NCI-H2029 (cell line): ENCODE results near the gene KCNK4.
"Not testable (repeated sequence)": the region's sequence is repeated elsewhere in the genome, so short reads cannot be mapped to it uniquely, and the experiment has no call there.

Source experiments
- DNase-seq: peaks from one replicate; lab custom pipeline; 2025; lab: John Stamatoyannopoulos, UW

The KCNK4 gene

DNA sequence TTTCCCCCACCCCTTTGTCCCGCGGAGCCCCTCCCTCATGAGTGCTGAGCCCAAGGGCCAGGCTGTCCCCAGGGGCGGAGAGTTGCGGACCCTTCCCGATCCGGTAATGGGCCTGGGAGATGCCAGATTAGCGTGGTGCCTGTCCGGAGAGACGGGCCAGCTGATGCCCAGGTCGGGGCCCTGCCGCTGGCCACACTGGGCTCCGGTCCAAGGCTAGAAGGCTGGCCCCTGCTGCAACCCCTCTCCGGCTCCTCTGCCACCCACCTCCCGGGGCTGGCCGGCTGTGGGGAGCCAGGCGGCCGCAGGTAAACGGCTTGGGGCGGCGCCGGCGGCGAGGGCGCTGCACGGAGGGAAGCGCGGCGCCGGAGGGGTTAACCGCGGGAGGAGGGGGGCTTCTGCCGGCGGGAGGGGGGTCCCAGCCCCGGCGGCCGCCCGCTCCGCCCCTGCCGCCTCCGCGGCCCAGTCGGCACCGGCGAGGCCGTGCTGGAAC, at the start of gene KCNK4:
Gene KCNK4 (plus strand): TSS at position 41 of the 490 bp plus-strand sequence. CDS start 1,717 bp downstream, outside the sequence.
- DNase-seq: no peak

DNA sequence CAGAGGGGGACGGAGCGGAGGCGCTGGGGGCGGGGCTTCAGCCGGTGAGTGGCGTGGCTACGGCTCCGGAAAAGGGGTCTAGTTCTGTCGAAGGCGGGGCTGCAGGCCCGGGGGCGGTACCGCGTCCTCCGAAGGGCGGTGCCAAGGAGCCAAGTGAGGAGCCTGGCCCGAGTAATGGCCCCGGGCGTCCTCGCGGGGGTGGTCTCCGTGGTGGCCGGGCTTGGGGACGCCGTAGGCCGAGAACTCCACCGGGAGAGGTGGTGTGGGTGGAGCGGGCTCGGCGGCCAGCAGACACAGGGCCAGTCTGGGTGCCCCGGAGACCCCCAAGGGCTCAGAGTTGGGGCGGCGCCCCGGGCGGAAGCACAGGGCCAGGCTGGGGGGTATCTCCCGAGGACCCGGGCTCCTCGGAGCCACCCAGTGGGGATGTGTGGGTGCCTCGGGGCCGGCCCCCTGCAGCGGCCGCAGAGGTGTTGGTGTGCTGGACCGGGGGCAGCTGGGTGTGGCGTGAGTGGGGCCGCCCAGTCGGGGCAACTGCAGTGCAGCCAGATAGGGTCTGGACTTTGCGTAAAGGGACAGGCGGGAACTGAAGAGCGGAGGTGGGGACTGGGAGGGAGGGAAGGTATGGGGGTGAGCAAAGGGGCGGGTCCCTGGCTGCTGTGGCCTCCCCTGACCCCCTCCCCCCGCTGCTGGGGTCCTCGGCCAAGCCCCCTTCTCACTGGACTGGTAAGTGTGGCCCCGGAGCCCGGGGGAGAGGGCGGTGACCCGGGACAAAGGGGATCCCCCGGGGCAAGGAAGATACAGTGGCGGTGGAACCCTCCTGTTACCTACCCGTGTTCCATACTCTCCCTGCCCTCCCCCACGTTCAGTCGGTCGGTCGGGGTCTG, 49.4 kb upstream of the KCNK4 start:
- DNase-seq: no peak

DNA sequence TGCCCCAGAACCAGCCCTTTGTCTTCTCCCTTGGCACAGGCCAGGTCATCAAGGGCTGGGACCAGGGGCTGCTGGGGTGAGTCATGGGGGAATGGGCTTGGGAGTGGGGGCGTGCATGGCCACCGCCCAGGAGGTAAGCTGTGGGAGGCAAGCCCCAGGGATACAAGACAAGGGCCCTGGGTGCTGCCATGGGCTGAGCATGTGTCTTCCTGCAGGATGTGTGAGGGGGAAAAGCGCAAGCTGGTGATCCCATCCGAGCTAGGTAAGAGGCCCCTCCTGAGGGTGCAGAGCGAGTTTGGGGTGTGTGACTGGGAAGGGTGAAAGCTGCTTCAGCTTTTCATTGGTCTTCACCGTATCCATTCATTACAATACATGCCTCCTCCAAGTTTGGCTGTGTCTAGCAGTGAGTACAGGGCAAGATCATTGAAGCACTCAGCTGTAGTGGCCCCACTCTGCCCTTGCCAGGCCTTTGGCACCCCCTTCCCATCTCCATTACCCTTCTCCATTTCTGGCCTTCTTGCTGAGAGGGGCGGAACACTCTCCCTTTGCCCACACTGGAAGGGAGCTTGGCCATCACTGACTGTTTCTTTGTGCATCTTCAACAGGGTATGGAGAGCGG, 47.8 kb upstream of the KCNK4 start:
- DNase-seq: no peak

DNA sequence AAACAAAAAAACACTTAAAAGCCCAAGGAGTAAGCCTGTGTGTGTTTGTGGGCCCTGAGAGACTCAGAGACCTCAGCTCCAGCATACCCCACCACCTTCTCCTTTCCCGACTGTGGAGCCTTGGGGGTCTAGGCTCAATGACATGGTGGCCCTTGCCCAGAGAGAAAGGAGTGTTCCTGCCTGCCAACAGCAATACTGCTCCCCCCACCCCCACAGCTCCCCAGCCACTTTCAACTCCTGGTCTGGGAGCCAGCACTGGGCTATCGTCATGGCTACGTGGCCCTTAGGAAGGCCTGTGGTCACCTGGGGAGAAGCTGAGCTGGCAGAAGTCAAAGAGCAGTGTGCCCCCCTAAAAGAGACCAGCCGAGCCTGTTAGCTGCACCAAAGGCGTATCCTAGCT, 47.0 kb upstream of the KCNK4 start:
- DNase-seq: no peak

DNA sequence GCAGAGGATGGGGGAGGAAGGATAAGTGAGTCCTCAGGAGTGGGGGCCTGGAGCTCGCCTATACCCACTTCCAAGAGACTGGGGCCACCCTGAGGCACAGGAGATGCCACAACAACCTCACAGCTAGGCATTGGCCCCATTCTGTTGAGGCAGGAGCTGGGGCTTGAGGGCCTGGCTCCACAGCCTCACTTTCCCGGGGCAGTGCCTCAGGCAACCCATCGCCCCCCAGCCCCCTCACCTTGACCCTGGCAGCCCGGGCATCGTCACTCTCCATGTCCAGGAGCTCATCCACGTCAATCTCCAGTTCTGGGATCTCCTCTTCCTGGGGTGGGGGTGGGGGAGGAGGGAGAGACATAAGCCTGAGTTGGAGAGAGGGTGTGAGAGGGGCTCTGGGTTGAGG, 46.1 kb upstream of the KCNK4 start:
- no peak for DNase-seq

DNA sequence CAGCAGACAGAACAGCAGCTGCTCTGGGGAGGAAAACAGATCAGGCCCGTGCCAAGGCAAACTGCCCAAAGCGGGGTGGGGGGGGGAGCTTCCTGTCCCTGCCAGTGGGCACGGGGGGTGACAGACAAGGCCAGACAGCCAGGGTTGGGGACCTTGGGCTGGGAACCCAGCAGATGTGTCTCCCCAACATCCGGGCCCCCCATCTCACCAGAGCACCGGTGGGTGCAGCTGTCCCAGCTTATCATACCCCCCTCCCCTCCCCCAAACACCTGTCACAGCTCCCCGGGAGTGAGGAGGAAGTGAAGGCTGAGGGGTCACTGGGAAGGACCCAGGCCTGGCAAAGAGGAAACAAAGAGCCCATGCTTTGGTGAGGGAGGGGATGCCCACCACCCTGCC, 45.7 kb upstream of the KCNK4 start:
- DNase-seq: peak; percentile 61

DNA sequence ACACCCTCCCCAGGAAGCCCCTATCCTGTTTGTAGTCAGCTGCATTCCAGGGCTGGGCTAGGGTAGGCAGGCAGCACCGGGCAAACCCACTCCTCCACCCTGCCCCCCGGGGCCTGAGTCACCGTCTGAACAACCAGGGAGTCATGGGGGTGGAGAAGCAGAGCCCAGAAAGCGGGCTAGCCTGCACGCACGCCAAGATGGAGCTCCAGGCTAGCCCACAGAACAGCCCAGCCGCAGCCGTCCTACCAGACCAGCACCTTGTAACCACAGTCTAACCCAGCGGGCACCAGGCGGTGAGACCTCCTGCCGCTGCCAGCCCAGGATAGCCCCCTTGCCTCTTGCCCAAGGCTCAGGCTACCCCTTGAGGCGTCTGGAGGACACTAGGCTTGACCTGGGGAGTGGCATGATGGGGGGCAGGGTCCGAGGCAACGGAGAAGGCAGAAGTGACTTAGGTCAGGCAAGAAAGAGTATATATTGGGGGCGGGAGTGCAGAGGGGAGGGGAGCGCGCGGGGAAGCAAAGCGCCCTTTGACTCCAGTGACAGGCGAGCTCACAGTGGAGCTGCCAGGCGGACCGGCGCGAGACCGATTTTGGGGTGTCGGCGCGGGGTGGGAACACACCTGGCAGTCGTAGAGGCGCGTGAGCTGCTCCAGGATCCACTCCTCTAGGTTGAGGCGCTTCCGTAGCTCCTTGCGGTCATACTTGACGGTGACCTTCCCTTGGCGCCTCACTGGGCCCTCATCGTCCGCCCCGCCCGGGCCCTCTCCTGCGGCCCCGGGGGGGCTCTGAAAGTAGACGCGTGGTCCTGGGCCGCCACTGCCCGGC, 45.1 kb upstream of the KCNK4 start:
- DNase-seq: peak; percentile 68

DNA sequence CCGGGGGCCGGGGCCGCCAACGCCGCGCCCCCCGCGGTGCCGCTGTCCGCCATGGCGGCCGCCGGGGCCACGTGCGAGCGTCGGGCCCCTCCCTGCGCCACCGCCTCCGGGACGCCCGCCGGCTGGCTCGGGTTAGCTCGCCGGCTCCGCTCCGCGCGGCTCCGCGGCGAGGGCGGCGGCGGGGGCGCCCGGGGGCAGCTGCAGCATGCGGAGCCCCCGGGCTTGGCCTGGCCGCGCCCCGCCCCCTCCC, 44.6 kb upstream of the KCNK4 start:
- not testable (repeated sequence) for DNase-seq

DNA sequence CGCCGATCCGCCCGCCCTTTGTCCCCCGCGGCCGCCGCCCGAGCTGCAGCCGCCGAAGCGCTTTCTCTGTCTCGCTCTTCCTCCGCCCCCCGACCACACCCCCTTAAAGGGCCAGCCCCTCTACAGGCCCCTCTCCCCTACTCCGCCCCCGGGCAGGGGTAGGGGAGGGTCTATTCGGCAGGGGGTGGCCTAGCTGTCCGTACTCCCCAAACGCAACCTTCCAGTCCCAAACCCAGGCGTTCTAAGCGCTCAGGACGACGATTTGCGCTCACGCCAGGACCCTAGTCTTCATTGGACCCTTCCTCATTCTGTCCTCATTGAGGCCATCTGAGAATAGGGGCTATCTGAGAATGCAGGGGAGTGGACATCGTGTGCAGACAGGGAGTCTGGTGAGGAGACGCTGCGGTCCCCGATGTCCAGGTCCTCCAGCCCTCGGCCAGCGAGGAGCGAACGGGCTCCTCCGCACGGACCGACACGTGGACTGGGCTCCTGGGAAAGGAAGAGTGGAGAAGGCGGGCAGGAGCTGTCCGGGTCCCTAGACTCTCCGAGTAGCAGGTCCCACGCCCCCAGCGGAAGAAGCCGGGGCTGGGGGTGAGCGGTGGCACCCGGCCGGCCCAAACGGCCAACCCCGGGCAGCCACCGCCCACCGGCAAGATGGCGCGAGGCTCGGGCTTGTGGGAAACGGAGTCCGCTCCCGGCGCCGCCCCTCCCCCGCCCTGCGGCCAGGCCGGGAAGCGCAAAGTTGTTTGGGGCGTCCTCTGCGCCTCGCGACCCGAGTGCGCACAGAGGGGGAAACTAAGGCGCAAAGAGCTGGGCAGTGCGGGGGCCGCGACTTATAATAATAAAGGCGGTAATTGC, 44.0 kb upstream of the KCNK4 start, which contains the start of gene PPP1R14B:
Gene PPP1R14B (minus strand): TSS at position 73 of the 858 bp plus-strand sequence. CDS start 270 bp downstream, outside the sequence.
- DNase-seq: peak; percentile 83

DNA sequence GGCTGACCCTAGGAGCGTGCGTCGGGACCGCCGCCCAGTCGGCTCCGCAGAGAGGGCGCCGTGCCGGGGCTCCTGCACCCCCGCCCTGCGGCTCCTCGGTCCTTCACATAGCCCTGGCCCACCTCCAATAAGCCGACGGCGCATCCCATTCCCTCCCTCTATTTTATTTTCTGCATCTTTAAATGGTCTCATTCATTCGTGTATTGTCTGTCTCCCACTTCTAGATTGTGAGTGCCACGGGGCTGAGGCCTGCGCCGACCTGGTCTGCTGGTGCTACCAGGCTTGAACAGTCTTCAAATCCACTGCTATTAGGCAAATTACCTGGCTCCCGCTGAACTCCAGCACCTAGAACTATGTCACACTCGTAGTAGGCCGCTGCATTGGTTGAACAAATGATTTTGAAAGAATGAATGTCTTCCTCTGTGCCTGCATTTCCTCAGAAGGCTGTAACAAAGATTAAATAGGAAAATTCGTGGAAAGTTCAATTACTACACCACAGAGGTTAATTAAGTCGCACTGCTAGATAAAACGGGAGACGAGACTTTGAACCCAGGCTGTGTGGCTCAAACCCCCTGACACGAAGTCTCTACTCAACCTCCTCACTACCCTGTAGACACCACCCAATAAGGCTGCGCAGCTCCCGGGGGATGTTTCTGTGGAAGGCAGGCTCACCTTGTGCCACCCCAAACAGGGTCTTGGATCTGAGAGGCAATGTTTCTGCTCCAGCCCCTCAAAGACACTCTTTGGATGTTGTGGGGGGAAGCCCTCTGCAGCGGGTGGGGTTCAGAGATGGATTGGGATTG, 43.2 kb upstream of the KCNK4 start:
- DNase-seq: no peak

DNA sequence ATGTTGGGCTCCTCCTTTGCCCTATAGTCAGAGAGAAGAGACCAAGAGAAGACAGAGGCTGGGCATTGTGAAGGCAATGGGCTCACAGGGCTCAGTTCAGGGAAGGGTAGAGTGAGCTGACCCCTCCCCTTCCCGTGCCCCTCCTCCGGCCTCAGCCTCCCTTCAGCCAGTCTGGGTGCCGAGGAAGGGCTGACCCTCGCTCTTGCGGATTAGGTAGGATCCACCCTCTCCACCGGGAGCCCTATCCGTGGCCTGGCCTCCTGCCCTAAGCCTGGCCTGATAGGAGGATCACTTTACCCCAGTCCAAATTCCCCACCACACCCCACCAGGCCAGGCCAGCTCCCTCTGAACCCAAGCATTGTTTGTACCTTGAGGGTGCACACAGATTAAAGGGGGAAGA, 42.5 kb upstream of the KCNK4 start:
- DNase-seq: no peak

DNA sequence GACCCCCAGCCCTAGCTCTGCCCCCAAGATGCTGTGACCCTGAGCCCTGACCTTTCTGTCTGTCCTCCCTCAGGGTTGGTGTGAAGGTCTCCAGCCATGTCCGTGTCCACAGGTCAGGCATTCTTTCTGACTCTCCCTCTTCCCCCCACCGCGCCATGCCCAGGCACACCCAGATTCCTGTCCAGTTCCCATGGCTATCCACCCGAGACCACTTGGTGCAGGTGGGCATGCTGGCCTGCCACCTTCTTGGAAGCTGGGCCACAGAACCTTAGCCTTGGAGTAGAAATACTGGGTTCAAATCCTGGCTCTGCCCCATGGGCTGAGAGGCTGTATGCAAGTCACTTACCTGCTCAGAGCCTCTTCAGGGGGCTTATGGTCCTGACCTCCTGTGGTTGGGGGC, 42.1 kb upstream of the KCNK4 start:
- no peak for DNase-seq

DNA sequence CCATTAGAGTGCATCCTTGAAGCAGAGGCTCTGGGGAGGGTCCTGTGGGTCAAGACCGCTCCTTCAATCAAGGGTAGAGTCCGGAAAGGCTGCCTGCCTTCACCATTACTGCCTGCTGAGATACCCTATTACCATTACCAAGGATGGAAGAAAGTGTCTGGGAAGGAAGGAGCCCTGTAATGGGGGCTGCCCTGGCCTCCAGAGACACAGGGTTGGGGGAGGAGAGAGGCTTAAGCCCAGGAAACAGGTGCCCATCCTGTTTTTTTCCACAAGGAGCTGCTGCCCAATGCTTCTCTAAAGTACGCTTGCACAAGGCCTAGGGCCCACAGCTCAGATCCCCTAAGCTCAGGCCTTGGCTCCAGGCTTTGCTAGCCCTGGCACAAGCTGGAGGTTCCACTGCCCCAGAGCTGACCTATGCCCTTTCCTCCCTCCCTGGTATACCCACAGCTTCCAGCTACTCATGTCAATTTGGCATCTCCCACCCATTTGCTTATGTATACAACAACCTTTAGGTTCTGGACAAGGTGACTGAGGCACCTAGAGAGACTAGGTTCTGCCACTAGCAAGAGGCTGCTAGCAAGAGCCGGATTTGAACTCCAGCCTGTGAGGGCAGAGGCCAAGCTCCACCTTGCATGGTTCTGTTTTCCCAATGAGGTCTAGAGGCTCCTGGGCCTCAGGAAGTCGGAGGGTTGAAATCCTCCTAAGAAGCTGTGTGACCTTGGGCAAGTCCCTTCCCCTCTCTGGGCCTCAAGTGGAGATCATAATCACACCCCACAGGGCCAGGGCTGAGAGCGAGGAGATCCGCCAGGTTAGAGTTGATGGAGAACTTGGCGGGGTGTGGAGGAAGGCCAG, 41.3 kb upstream of the KCNK4 start:
- DNase-seq: no peak

DNA sequence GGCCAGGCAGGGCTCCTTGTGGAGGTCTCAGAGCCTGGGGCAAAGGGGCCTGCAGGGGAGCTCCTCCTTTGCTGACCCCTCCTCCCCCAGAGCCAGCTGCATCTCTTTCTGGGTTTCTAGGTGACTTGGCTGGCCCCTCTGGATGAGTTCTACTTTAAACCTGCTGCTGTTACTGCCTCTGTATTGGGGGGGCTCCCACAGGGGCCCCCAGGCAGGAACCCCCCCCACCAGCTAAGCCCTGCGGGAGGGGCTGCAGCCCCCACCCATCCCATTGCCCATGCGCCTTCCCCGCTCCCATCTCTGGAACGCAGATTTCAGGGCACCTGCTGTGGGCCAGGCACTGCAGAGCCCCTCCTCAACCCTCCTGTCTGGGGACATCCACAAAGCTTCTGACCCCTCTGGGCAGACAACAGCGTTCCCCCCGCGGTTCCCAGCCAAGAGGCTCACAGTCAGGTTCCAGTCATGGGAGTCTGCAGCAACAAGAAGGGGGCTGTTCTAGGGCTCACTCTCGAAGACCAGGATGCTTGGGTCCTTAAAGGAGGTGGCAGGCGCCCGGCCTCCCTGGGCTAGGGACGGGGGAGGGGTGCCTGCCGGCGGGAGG, 40.6 kb upstream of the KCNK4 start:
- no peak for DNase-seq

DNA sequence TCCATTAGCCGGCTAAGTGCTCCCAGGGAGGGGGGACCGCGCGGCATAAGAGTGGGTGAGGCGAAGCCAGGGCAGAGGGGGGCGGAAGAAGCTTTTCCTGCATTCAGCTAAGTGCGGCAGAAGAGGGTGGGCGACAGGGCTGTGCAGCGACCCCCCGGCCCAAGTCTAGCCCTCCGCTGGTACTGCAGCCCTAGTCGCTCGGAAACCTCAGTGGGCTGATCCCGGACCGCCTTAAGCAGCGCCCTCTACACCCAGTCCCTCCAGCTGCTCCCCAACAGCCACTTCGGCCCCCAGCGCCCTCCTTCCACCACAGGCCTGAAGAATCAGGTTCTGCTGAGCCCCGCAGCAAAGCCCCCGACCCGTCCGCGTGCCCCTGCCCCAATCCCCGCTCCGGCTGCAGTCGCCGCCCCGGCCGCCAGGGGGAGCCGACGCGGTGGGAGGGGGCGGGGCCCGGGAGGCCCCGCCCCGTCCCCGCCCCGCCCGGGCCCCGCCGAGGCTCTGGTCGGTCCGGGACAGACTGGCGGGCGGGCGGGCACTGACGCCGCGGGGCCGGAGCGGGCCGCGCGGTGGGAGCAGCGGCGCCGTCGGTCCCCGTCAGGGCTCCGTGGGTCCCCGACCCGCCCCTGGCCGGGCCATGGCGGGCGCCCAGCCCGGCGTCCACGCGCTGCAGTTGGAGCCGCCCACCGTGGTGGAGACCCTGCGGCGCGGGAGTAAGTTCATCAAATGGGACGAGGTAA, 39.9 kb upstream of the KCNK4 start, which contains the start of gene PLCB3:
Gene PLCB3 (plus strand): TSS at position 515 of the 737 bp plus-strand sequence. CDS start 120 bp downstream, at position 635.
- no peak for DNase-seq

DNA sequence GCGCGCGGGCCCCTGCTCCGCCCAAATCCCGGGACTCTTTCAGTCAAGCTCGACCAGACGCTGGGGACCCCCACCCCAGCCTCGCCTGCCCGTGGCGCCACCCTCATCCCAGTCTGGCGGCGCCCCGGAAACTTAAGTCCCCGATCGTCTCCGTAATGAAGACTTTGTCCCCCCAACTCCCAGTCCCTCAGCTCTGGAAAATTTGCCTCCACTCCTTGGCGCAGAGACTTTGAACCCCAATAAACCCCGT, 39.4 kb upstream of the KCNK4 start:
- no peak for DNase-seq

DNA sequence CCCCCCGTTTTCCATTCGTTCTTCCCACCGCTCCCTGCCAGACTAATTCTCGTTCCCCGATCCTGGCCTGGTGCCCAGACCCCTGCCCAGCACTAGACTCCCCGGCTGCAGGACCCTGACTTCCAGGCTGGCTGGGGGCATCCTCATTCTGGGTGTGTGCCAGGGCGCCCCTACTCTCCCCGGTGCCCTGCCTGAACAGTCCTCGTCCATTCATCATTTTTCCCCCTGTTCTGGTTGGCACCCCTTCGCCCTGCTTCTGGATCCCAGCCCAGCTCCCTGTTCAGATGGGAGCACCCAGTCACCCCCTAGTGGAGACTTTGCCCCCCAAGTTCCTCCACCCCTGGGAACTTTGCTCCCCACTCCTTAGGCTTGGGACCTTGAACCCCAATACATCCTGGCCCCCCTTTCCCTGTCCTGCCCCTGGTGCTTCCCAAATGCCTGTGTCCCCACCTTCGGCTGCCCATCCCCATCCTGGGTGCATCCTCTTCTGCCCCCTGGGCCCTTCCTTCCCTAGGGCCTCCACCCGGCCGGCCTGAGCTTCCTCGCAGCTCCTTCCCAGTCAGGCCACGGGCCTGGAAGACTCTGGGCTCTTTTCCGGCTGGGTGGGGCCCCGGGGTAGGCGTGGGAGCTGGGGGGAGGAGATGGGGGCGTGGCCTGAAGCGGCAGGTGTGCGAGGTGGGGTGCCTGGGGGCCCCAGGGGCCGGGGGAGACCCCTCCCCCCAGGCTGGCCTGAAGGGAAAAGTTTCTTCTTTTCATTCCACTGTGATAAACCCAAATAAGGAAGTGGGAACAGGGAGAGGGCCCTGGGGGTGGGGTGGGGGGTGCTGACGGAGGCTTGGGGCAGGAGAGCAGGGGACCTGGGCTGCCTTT, 38.9 kb upstream of the KCNK4 start:
- no peak for DNase-seq

DNA sequence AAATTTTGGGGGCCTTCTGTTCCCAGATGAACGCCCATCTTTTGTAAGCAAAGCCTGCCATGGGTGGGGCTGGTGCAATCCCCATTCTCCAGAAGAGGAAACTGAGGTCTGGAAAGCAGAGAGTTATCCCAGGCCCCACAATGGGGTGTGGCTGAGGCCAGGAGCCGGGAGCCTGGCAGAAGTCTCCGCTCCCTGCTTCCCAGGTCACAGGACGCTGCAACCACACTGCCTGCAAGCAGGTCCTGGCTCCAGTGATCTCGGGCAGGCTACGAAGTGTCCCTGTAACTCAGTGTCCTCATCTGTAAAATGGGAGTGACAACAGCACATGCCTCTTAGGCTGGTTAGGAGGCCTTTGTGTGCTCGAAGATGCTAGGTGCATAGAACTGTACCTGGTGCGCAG, 38.1 kb upstream of the KCNK4 start:
- no peak for DNase-seq
